AG04449 (cell line): ENCODE measurements around the gene RAB21.

Source experiments
- CTCF ChIA-PET: fragments of 350-600 bp; formaldehyde crosslinking; extraction: SDS; loops from one replicate; lab custom pipeline; 2021; ENCODE audit warnings: antibody characterized with exemption; lab: Yijun Ruan, JAX
- POLR2A ChIA-PET: fragments of 400-600, 350-600 bp; formaldehyde crosslinking; extraction: SDS; loops from one replicate; lab custom pipeline; 2020; ENCODE audit warnings: antibody characterized with exemption, inconsistent platforms; lab: Yijun Ruan, JAX
- DNase-seq: peaks from one replicate; pipeline ENCODE4 v3.0.0-alpha.2; 2010; ENCODE audit warnings: low read depth, low spot score
- H3K4me3 ChIP-seq: 2 replicates; pipeline ENCODE4 v1.5.1; 2011; ENCODE audit warnings: low read depth, mild to moderate bottlenecking, control low read depth, low read length
- CTCF ChIP-seq: IDR thresholded peaks from one replicate; pipeline ENCODE4 v1.5.1; 2011; ENCODE audit warnings: mild to moderate bottlenecking, moderate library complexity, low read length, control low read depth, inconsistent platforms; ENCODE audit not compliant: insufficient read depth; ENCODE audit errors: missing control alignments

The RAB21 gene

GRCh38 chr12:71746974-71747611 lies 7.6 kb upstream of the RAB21 start:
- ChIA-PET CTCF (interaction anchor here (0.7 to 8.8 kb wide), 57 partner anchors 9 to 1015 kb away, joined by 3 to 95 read pairs (median 5); partner anchors contain the start of genes THAP2, TMEM19 and ZFC3H1), POLR2A (interaction anchor here (0.6 to 1.4 kb wide), 4 partner anchors 61 to 182 kb away, joined by 3 to 5 read pairs (median 4); partner anchors contain the start of genes THAP2 and ZFC3H1)
- peak; percentile 67 for TF ChIP-seq CTCF
- H3K4me3 ChIP-seq = no peak overlapping the region
- peak; percentile 14 for DNase-seq

- no peak for DNase-seq
- ChIA-PET CTCF (interaction anchor here (0.9 to 8.8 kb wide), 38 partner anchors 8 to 1016 kb away, joined by 3 to 95 read pairs (median 6); partner anchors contain the start of genes THAP2, TMEM19 and ZFC3H1), POLR2A (interaction anchor here (1.3 to 1.4 kb wide), 2 partner anchors 62 to 84 kb away, joined by 4 to 5 read pairs; partner anchors contain the start of genes THAP2 and ZFC3H1)
- no peak overlapping the region for H3K4me3 ChIP-seq
- no peak for TF ChIP-seq CTCF
Measured at GRCh38 chr12:71748081-71748850, 6.4 kb upstream of the RAB21 start.

GRCh38 chr12:71749666-71750065 lies 5.0 kb upstream of the RAB21 start:
- POLR2A ChIA-PET = interaction anchor here (1.8 kb wide), 1 partner anchor 86 kb away, joined by 5 read pairs; the partner anchor contains the start of genes THAP2 and ZFC3H1
- no peak overlapping the region for H3K4me3 ChIP-seq
- CTCF ChIA-PET = interaction anchor here (1.0 to 8.8 kb wide), 8 partner anchors 9 to 334 kb away, joined by 3 to 95 read pairs (median 22); partner anchors contain the start of genes THAP2 and ZFC3H1
- no peak for TF ChIP-seq CTCF
- no peak for DNase-seq

GRCh38 chr12:71752891-71753290 lies 1.8 kb upstream of the RAB21 start:
- H3K4me3 ChIP-seq = no peak overlapping the region
- ChIA-PET POLR2A (no interaction called here), CTCF (interaction anchor here (1.0 to 8.8 kb wide), 3 partner anchors 116 to 337 kb away, joined by 3 to 85 read pairs (median 8); no protein-coding TSS in a partner anchor)
- DNase-seq = no peak
- no peak for TF ChIP-seq CTCF

- ChIA-PET CTCF (interaction anchor here (0.7 to 1.9 kb wide), 3 partner anchors 8 to 69 kb away, joined by 3 to 5 read pairs (median 4); partner anchors contain the start of gene TMEM19), POLR2A (no interaction called here)
- H3K4me3 ChIP-seq = peak overlapping the region; percentile 83
- no peak for DNase-seq
- TF ChIP-seq CTCF = no peak
Measured at GRCh38 chr12:71755146-71755892, 656 bp downstream of the RAB21 start.
